Hematopoietic multipotent progenitor cell treated with erythropoietin and hydrocortisone succinate and interleukin-3 and kit ligand, for 17 days (in vitro differentiated cells): ENCODE results near the gene MAP1B.

Experiments
- DNase-seq: peaks from one replicate; pipeline ENCODE4 v3.0.0-alpha.2; 2015; ENCODE audit warnings: low spot score

Gene MAP1B

GRCh38 chr5:72194846-72195245, 87.6 kb downstream of the MAP1B start:
- DNase-seq = no peak

DNA sequence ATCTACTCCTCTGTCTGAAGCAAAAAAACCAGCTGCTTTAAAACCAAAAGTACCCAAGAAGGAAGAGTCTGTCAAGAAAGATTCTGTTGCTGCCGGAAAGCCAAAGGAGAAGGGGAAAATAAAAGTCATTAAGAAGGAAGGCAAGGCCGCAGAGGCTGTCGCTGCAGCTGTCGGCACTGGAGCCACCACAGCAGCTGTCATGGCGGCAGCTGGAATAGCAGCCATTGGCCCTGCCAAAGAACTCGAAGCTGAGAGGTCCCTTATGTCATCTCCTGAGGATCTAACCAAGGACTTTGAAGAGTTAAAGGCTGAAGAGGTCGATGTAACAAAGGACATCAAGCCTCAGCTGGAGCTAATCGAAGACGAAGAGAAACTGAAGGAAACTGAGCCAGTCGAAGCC, 88.3 kb downstream of the MAP1B start:
- no peak for DNase-seq

- no peak for DNase-seq
These were observed 90.1 kb downstream of the MAP1B start for GRCh38 chr5:72197393-72197792.

- DNase-seq = no peak
These were observed 92.4 kb downstream of the MAP1B start for GRCh38 chr5:72199681-72200080.

- DNase-seq = no peak
These were observed 95.1 kb downstream of the MAP1B start for GRCh38 chr5:72202331-72202825.

GRCh38 chr5:72203251-72203845, 96.1 kb downstream of the MAP1B start:
- DNase-seq = no peak

DNA sequence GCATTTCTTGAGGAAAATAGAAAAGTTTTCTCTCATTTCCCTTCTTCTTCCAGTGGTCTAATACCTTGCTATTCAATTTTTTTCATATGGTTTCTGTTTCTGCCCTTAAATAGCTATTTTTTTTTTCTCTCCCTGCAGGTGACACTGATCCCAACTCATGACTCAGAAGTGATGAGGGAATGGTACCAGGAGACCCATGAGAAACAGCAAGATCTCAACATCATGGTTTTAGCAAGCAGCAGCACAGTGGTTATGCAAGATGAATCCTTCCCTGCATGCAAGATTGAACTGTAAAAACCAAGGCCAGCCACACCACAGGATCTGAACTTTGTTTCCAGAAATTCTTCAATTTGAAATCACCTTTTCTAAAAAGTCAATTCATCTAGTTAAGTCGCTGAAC, 97.7 kb downstream of the MAP1B start:
- no peak for DNase-seq

DNA sequence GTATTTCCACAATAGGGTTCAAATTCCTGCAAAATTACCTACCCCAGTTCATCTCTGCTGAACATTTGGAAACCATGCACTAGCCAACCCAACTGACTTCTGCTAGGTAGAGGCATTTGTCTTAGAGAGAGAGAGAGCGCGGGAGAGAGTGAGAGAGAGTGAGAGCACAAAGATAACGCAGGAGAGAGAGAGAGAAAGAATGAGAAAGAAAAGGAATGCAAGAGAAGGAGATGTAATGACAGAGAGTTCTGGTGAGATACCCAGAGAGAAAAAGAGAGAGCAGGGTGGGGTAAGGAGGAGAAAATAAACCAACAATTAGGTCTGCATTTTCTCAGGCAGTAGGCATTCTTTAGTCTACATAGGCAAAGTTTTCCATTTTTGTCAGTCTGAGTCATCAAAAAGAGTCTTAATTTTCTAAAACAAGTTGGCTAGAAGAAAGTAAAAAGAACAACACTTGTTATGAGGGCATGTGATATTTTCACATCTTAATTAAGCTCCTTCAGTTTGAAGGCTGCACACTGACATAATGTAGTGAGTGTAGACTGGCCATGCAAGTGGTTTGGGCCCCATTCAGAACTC, 98.2 kb downstream of the MAP1B start:
- no peak for DNase-seq

DNA sequence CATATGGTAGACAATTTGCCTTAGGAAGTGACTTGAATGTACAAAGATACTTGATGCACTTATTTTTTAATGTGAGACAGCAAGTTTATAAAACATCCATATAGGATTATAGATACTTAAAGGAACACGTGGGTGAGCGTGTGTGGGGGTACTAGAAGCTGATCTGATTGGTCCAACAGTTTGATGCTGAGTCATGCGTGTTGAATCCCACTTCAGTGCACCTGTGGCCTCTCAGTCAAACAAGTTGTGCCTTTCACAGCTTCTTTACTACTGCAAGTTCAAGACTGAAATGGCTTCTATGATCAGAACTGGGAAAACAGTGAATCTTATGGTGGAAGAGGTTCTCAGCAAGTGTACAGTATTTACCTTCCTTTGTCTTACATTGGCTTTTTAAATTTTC, 98.9 kb downstream of the MAP1B start:
- no peak for DNase-seq

GRCh38 chr5:72206994-72207393, 99.7 kb downstream of the MAP1B start:
- DNase-seq = no peak

- no peak for DNase-seq
These were observed 101.2 kb downstream of the MAP1B start for GRCh38 chr5:72208324-72208926.

DNA sequence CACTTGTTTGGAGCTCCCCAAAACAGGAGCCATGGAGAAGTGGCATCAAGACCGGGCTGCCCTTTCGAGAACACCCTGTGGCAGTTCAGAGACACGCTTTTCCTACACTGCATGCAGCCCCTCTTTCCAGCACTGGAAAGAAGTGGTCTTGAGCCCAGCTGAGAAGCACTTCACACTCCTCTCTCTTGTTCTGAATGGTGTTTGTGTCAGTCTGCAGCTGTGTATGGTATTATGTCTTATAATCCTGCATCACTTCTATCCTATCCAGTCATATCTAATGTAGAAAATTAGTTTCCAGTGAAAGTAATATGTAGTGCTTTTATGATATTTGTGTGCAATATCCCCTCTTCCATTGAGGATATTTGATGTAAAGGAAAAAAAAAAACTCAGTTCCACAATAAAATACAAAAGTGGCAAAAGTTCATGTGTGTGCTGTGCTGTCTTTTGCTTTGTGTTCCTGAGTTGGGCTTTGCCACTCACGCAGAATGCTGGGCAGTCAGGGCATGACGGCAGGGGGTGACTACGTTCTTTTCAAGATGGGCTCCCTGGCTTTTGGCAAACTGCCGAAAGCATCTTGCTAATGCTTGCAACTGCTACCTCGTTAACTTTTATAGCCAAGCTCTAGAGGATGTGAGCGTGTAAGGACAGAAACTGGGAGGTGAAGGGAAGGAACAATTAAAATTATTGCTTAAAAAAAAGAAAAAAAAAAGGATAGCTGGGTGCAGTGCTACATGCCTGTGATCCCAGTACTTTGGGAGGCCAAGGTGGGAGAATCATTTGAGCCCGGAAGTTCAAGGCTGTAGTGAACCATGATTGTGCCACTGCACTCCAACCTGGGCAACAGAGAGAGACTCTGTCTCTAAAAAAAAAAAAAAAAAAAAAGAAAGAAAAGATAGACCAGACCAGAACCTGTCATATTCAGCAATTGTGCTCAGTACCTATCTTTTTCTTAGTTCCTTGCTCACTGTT, 102.2 kb downstream of the MAP1B start:
- DNase-seq = no peak

DNA sequence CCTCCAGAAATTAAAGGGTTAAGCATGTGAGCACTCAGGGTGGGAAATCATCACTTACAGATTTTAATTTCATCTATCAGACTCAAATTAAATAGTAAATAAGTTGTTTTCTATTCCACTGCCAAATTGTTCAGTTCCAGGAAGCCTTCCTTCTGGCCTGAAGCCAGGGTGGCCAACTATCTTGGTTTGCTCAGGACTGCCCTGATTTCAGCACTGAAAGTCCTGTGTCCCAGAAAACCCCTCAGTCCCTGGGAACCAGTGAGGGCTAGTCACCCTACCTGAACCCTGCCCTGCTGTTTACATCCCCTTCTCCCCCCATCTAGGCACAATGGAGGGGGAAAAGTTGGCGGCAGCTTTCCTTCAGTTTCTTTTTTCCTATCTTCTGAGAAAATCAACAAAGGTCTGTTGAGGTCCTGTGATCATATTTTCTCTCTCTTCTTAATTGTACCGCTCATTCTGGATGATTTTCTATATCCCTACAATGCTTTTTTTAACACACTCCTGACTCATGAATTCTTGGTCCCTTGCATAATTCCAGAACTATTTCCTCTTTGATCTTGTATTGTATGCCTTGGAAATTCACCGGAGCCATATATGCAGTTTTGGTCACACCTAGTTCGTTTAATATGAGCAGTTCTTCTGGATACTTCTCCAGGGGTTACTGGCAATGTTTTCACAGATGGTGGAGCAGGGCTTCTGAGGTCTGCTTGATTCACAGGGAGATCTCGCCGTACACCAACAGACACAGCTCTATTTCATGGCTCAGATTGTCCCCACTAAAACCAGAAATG, 103.8 kb downstream of the MAP1B start:
- DNase-seq = peak; percentile 12

DNA sequence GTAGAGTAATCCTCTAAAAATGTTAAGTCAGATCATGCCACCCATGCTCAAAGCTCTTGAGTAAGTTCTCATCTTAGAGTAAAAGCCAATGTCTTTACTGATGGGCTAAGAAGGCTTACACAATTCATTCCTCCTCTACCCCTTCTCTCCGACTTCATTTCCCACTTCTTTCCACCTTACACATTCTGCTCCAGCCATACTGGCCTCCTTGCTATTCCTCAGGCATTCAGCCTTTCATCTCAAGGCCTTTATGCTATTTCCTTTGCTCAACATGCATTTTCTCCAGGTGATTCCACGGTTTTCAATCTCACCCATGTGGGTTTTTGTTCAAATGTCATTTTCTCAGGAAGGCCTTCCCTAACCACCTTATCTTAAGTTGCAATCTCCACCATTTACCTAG, 104.9 kb downstream of the MAP1B start:
- no peak for DNase-seq

DNA sequence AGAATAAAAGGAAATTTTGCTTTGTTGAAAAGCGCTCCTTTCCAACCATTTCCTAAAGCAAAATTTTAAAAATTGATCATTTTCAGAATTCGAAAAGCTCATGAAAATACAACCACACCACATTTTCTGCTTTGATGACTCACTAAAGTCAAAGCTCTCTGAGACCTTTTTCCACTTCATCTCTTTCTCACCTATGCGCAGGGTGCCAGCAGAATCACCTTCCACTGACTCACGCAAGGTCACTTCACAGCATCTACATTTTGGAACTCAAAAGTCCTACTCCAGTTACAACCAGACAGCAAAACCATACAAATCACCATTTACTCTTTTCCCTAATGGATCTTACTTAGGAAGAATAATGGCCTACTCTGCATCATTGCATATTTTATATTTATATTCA, 106.2 kb downstream of the MAP1B start:
- DNase-seq = no peak

DNA sequence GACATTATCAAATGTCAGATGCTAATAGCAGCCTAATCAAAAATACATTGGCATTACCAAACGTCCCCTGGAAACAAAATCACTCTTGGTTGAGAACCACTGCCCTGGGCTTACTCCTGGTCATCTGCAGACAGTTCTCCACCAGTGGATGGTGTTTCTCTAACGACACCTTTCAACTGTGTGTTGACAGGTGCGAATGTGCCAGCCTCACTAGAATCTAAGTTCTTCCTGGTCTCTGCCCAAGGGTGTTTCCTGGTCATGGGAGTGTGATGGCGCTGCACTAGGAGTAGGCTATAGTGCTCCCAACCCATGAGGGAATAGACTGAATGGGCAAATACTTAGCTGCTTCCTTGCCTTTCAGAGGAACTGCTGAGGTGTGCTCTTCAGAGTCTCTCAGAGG, 106.9 kb downstream of the MAP1B start:
- no peak for DNase-seq

GRCh38 chr5:72216756-72217155, 109.5 kb downstream of the MAP1B start:
- no peak for DNase-seq

GRCh38 chr5:72221099-72221498, 113.8 kb downstream of the MAP1B start:
- DNase-seq = no peak

DNA sequence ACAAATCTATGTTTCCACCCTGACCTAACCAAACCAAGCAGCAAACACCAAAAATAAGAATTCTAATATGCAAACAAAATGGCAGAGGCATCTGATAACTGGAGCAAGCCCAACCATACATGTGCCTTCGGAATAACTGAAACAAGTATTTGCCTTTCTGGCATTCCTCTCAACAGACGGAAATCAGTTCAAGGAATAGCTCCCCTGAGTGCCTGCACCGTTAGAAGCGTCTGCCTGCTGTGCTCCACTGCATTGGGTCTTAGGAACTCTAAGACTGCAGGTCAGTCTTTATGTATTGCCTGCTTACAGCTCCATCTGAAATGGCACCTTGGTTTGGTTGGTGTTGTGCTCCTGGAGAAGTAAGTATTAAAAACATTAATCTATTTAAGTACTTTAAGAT, 114.3 kb downstream of the MAP1B start:
- no peak for DNase-seq

- DNase-seq = no peak
These were observed 115.2 kb downstream of the MAP1B start for GRCh38 chr5:72222521-72222920.

- DNase-seq = no peak
These were observed 116.1 kb downstream of the MAP1B start for GRCh38 chr5:72223371-72223770.

DNA sequence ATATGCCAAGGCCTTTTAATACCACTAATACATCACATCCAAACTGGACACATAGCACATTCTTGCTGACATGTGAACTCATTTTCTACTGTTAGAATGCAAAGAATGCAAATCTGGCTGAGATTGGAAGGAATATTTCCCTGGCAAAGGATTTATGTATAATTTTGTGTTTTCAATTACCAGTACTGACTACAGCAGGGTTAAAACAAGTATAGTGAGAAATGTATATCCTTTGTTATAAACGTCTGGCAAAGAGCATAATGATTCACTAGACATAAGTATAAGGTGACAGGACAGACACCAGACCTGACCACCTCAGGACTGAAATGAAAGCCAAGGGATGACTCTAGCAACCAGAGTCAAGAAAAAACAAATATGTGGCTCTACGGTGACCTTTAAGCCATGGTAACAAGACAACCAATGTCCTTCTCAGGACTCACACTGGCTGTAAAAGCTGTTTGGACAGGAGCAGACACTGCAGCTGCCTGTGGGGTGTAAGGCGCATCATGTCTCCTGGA, 117.7 kb downstream of the MAP1B start:
- no peak for DNase-seq
